A549 (cell line): ENCODE data around the gene DAB1. TPM values are rescaled to one million over a fixed set of nuclear protein-coding genes. Genes with fewer than 3 reads are reported as not detected.

Experiments used
- ATAC-seq, 2 experiments: fragments of 200-7000 bp in 1 of 2; fragments of >200 bp in 1 of 2; cut with Nextera tagmentation in 1 of 2; cut with Tn5 transposase in 1 of 2; 3 replicates each; pipeline versions ENCODE4 v1.8.0 to v1.9.1; 2018 to 2020; ENCODE audit warnings: mild to moderate bottlenecking in 1 of 2, moderate library complexity in 1 of 2
- CTCF ChIA-PET: fragments of 300-600 bp; sonication (Branson Sonifier 250); formaldehyde crosslinking; extraction: SDS; loops from one replicate; lab custom pipeline; 2021; ENCODE audit warnings: antibody characterized with exemption, inconsistent platforms; lab: Yijun Ruan, JAX
- POLR2A ChIA-PET: fragments of 350-600 bp; formaldehyde crosslinking; extraction: SDS; loops from one replicate; lab custom pipeline; 2021; ENCODE audit warnings: antibody characterized with exemption, inconsistent platforms; lab: Yijun Ruan, JAX
- DNase-seq, 2 experiments: peaks; one replicate each; pipeline versions ENCODE4 v3.0.0 to v3.0.0-alpha.2; 2011 to 2016; ENCODE audit warnings: low read depth in 1 of 2, low spot score in 1 of 2
- FAIRE-seq: peaks from 2 replicates; lab custom pipeline; 2011; peaks lifted over from hg19 to GRCh38; lab: Jason Lieb, UNC
- H3K27ac ChIP-seq, 2 experiments: fragments of >200 bp; sonication (Bioruptor Twin); formaldehyde crosslinking; 3 replicates each; pipeline ENCODE4 v1.5.1; 2016 to 2017
- H3K4me1 ChIP-seq: fragments of >200 bp; sonication (Bioruptor Twin); formaldehyde crosslinking; 3 replicates; pipeline ENCODE4 v1.6.1; 2016
- H3K4me2 ChIP-seq: fragments of >200 bp; sonication (Bioruptor Twin); formaldehyde crosslinking; 3 replicates; pipeline ENCODE4 v1.6.1; 2016
- H3K4me3 ChIP-seq: fragments of >200 bp; sonication (Bioruptor Twin); formaldehyde crosslinking; 3 replicates; pipeline ENCODE4 v1.5.1; 2016
- H3K9me3 ChIP-seq: fragments of >200 bp; sonication (Bioruptor Twin); formaldehyde crosslinking; 3 replicates; pipeline ENCODE4 v1.6.1; 2016
- BHLHE40 ChIP-seq: IDR thresholded peaks from 2 replicates; pipeline ENCODE4 v1.6.1; 2012; ENCODE audit warnings: low read depth, low read length, inconsistent platforms
- CBX2 ChIP-seq: fragments of 200-600 bp; sonication (generic); IDR thresholded peaks from 2 replicates; pipeline ENCODE4 v1.6.1; 2016; ENCODE audit warnings: low read depth, mild to moderate bottlenecking, borderline replicate concordance
- CBX8 ChIP-seq: fragments of 200-600 bp; sonication (generic); IDR thresholded peaks from 2 replicates; pipeline ENCODE4 v1.6.1; 2016
- CEBPB ChIP-seq, 2 experiments: fragments of >200 bp in 1 of 2; sonication (Bioruptor Twin) in 1 of 2; formaldehyde crosslinking in 1 of 2; IDR thresholded peaks; 2 replicates each; pipeline ENCODE4 v1.6.1; 2012 to 2016
- CHD2 ChIP-seq: fragments of 150-350 bp; IDR thresholded peaks from 2 replicates; pipeline ENCODE4 v1.6.1; 2014; ENCODE audit warnings: low read length; ENCODE audit not compliant: partially characterized antibody
- EHF ChIP-seq: fragments of 250-450 bp; sonication (Bioruptor Pico); IDR thresholded peaks from 2 replicates; pipeline ENCODE4 v1.5.0; 2020; ENCODE audit warnings: mild to moderate bottlenecking
- ESRRA ChIP-seq: fragments of 150-350 bp; IDR thresholded peaks from 2 replicates; pipeline ENCODE4 v1.6.1; 2014; ENCODE audit warnings: mild to moderate bottlenecking, low read length, borderline replicate concordance
- FOSB ChIP-seq: fragments of 250-450 bp; sonication (Bioruptor Pico); IDR thresholded peaks from 2 replicates; pipeline ENCODE4 v1.5.0; 2020; ENCODE audit warnings: mild to moderate bottlenecking, moderate library complexity
- FOSL2 ChIP-seq, 2 experiments: fragments of 450-650 bp in 1 of 2; fragments of >200 bp in 1 of 2; sonication (Bioruptor Twin) in 1 of 2; formaldehyde crosslinking; IDR thresholded peaks; 2 replicates each; pipeline versions ENCODE4 v1.5.0 to v1.6.1; 2016 to 2020; ENCODE audit warnings: mild to moderate bottlenecking in 1 of 2, moderate library complexity in 1 of 2
- FOXS1 ChIP-seq: fragments of 250-450 bp; sonication (Bioruptor Pico); IDR thresholded peaks from 2 replicates; pipeline ENCODE4 v1.5.0; 2020; ENCODE audit warnings: mild to moderate bottlenecking, moderate library complexity
- GATA3 ChIP-seq: IDR thresholded peaks from 2 replicates; pipeline ENCODE4 v1.6.1; 2012; ENCODE audit warnings: borderline replicate concordance
- HEYL ChIP-seq: fragments of 250-450 bp; sonication (Bioruptor Pico); IDR thresholded peaks from 2 replicates; pipeline ENCODE4 v1.8.0; 2021; ENCODE audit warnings: mild to moderate bottlenecking, moderate library complexity
- JUNB ChIP-seq: fragments of >200 bp; sonication (Bioruptor Twin); formaldehyde crosslinking; IDR thresholded peaks from 2 replicates; pipeline ENCODE4 v1.6.1; 2016
- MAZ ChIP-seq: fragments of 150-350 bp; IDR thresholded peaks from 2 replicates; pipeline ENCODE4 v1.6.1; 2014; ENCODE audit warnings: antibody characterized with exemption, low read depth, low read length, borderline replicate concordance
- NFE2L2 ChIP-seq: fragments of 150-350 bp; conservative IDR thresholded peaks from 2 replicates; pipeline ENCODE4 v1.6.1; 2014; ENCODE audit warnings: low read length
- NR3C1 ChIP-seq: fragments of >200 bp; sonication (Bioruptor Twin); formaldehyde crosslinking; IDR thresholded peaks from 3 replicates; pipeline ENCODE4 v1.6.1; 2017
- POLR2AphosphoS2 ChIP-seq: conservative IDR thresholded peaks from 2 replicates; pipeline ENCODE4 v1.6.1; 2012; ENCODE audit warnings: low read length, improper control_type of control experiment, inconsistent platforms
- RARB ChIP-seq: fragments of 250-450 bp; sonication (Bioruptor Pico); IDR thresholded peaks from 2 replicates; pipeline ENCODE4 v1.8.0; 2021; ENCODE audit warnings: mild to moderate bottlenecking, moderate library complexity
- RFX5 ChIP-seq: fragments of 450-650 bp; IDR thresholded peaks from 2 replicates; pipeline ENCODE4 v1.7.1; 2014; ENCODE audit warnings: antibody characterized with exemption, mild to moderate bottlenecking, moderate library complexity
- RNF2 ChIP-seq: fragments of 200-600 bp; sonication (generic); IDR thresholded peaks from 2 replicates; pipeline ENCODE4 v1.6.1; 2016; ENCODE audit warnings: low read depth, mild to moderate bottlenecking, antibody characterized with exemption, moderate library complexity, borderline replicate concordance
- TP53 ChIP-seq: fragments of 250-450 bp; sonication (Bioruptor Pico); IDR thresholded peaks from 2 replicates; pipeline ENCODE4 v1.5.0; 2021; ENCODE audit warnings: mild to moderate bottlenecking, moderate library complexity
- ZC3H11A ChIP-seq: fragments of 450-650 bp; IDR thresholded peaks from 2 replicates; pipeline ENCODE4 v1.6.1; 2014; ENCODE audit warnings: antibody characterized with exemption, mild to moderate bottlenecking
- ZSCAN20 ChIP-seq: fragments of 250-450 bp; sonication (Bioruptor Pico); IDR thresholded peaks from 2 replicates; pipeline ENCODE4 v1.8.0; 2022; ENCODE audit warnings: mild to moderate bottlenecking, moderate library complexity
- WGBS: methylation state at CpG from one replicate; pipeline ENCODE4 v1.1.6; 2017; ENCODE audit errors: missing lambda C conversion rate; 5-methylcytosine and 5-hydroxymethylcytosine counted together
- polyA plus RNA-seq, 4 experiments: library from polyadenylated mRNA; depleted of rRNA in 3 of 4; stranded (reverse); fragments of >200 nt; fragmentation: RNase III in 1 of 4; extraction: RNeasy Plus Mini Kit Qiagen cat#74134 plus additional on column Dnase treatment in 1 of 4; gene quantifications; 2 replicates in 3 of 4; 3 replicates in 1 of 4; pipeline ENCODE4 v1.2.3, GENCODE V29; 2011 to 2017
- TF ChIP-seq, protein P1 (sequence below): fragments of 150-350 bp; IDR thresholded peaks from 2 replicates; pipeline ENCODE4 v1.6.1; 2014; ENCODE audit warnings: low read depth, mild to moderate bottlenecking, low read length
- TF ChIP-seq, protein P2 (sequence below): IDR thresholded peaks from 2 replicates; pipeline ENCODE4 v1.6.1; 2012
- TF ChIP-seq, protein P3 (sequence below): IDR thresholded peaks from 2 replicates; pipeline ENCODE4 v1.6.1; 2012; ENCODE audit warnings: low read depth, borderline replicate concordance

DAB1 gene
- polyA plus RNA-seq, 2 of the 4 experiments (the other 2 are of a cell fraction): not detected

DNA sequence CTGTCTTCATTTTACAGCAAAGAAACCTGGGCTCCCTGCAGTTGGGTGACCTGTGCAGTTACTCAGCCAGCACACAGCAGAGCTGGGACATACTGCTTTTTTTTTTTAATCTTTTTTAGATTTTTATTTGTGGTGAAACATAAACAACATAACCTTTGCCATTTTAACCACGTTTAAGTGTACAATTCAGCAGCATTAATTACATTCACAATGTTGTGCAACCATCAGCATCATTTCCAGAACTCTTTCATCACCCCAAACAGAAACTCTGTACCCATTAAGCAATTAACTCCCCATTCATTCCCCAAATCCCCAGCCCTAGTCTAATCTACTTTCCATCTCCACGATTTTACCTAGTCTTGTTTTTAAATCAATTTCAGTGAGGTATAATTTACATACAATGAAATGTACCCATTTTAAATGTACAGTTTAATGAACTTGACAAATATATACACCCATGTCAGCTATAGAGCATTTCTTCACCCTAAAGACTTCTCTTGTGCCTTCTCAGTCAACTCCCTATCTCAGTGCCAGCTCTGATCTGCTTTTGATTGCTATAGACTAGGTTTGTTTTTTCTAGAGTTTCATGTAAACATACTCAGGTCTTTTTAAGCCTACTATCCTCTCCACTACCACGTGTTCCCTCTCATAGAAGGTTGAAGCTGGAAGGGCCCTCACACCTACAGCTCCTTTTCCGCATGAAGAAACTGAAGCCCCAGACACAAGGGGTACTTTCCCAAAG lies 420.3 kb downstream of the DAB1 start (continued):
- no peak for TF ChIP-seq CBX2
- TF ChIP-seq, all 56 proteins: peak for 0

DNA sequence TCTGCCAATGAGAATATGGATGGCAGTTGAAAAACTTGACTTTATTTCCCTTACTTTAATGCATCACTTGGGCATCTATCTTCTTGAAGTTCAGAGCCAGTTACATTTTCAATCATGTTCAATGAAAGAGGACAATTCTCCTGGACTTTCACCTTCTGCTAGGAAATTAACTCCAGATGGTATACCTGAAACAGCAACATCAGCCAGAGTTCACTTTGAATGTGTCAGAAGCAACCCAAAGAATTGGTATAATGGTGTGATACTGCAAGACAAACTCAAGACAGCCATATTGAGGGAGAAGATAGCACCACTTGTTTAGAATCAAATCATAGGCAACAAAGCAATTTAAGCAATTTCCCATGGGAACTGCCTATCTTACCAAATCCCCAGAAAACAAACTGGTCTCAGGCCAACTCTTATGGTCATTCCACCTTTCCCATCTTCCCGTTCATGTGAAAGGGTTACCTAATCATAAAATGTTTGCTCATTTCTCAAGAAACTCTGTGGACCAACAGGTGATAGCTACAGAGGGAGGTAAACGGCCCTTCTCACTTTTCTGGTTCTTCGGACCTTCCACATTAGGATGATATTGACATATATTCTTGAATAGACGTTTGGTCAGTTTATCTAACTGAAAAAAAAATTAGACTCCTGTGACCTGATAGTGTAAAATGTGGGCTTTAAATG lies 428.3 kb downstream of the DAB1 start:
- TF ChIP-seq RFX5 (no peak), FOSL2 (IDR thresholded peaks at IDR 0.05) (no peak), FOSL2 (CRISPR knock-in tag; IDR thresholded peaks at IDR 0.05) (no peak), POLR2AphosphoS2 (no peak), NFE2L2 (no peak), MAZ (no peak), ZSCAN20 (no peak), BHLHE40 (no peak), CEBPB (IDR thresholded peaks at IDR 0.05) (no peak), EHF (CRISPR knock-in tag) (no peak), HEYL (CRISPR knock-in tag) (no peak)
- TF ChIP-seq, protein P1, sequence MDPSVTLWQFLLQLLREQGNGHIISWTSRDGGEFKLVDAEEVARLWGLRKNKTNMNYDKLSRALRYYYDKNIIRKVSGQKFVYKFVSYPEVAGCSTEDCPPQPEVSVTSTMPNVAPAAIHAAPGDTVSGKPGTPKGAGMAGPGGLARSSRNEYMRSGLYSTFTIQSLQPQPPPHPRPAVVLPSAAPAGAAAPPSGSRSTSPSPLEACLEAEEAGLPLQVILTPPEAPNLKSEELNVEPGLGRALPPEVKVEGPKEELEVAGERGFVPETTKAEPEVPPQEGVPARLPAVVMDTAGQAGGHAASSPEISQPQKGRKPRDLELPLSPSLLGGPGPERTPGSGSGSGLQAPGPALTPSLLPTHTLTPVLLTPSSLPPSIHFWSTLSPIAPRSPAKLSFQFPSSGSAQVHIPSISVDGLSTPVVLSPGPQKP: no peak

DNA sequence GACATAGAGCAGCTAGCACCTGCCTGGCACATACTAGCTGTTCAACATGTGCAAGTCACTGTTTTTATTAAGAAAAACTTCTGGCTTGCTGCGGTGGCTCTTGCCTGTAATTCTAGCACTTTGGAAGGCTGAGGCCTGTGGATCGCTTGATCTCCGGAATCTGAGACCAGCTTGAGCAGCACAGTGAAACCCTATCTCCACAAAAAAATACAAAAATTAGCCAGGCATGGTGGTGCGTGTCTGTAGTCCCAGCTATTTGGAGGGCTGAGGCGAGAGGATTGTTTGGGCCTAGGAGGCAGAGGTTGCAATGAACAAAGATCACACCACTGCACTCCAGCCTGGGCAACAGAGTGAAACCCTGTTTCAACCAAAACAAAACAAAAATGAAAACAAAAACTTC lies 430.4 kb downstream of the DAB1 start:
- POLR2A ChIA-PET: no interaction called here
- DNase-seq (no peak), ATAC-seq (no peak), FAIRE-seq (no peak)
- WGBS: 75% methylated on average over 5 of the region's 5 CpGs
- CTCF ChIA-PET: no interaction called here
- Histone ChIP-seq H3K4me1 (no peaks in the 10 kb centered on the region), H3K4me2 (no peak overlapping the region), H3K27ac (no peak overlapping the region), H3K9me3 (no peaks in the 10 kb centered on the region), H3K4me3 (no peak overlapping the region)
- TF ChIP-seq CBX8 (no peak), CBX2 (no peak), CHD2 (no peak), HEYL (CRISPR knock-in tag) (no peak), MAZ (no peak)

More for the DNA sequence above, 428.3 kb downstream of the DAB1 start:
- H3K9me3 ChIP-seq: no peaks in the 10 kb centered on the region
- DNase-seq (no peak), ATAC-seq (no peak), FAIRE-seq (no peak)
- WGBS: 9% methylated on average over 4 of the region's 4 CpGs
- H3K4me2 ChIP-seq: no peak overlapping the region
- no peaks in the 10 kb centered on the region for H3K4me1 ChIP-seq
- no peak overlapping the region for H3K27ac ChIP-seq
- ChIA-PET POLR2A (no interaction called here), CTCF (interaction anchor here (1.3 kb wide), 1 partner anchor 13 kb away, joined by 3 read pairs; no protein-coding TSS in a partner anchor)
- no peak overlapping the region for H3K4me3 ChIP-seq

DNA sequence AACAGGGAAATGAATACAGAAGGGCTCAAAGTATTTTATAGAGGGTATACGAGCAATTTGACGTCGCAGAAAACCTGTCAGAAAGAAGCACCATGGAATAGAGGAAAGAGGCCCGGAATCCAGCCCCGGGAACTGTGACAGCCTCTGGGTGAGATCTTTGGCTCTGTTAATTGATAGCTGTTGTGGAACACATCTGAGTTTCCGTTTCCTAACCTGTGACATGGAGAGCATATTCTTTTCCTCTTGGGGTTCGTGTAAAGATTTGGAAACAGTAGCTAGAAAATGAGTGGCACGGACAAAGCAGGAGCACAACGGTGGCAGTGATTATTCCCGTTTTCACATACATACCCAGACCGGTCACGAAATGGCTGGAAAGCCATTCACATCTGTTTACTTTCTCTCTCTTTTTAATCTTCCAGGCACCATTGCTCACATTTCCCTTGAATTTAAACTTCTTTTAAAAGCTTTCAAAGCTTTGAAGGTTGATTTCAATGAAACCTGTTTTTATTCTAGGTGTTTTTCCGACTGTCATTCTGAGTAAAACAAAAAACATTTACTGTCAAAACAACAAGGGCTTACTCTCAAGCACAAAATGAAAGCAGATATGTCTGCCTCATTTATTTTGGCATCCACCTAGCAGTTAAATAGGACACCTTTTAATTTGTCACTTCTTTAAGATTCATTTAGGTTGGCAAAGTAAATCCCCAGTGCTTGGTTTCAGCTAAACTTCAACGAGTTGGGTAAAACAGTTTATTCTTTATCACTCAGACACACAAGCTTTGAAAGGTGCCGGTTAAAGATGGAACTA lies 431.3 kb downstream of the DAB1 start:
- no peaks in the 10 kb centered on the region for H3K9me3 ChIP-seq
- ChIA-PET CTCF (no interaction called here), POLR2A (no interaction called here)
- TF ChIP-seq GATA3 (no peak), ESRRA (no peak), CEBPB (IDR thresholded peaks at IDR 0.05) (no peak), HEYL (CRISPR knock-in tag) (no peak), NR3C1 (no peak), TP53 (CRISPR knock-in tag) (no peak), CBX2 (no peak), EHF (CRISPR knock-in tag) (no peak), FOXS1 (CRISPR knock-in tag) (no peak), RNF2 (no peak), MAZ (no peak), RARB (CRISPR knock-in tag) (no peak), JUNB (no peak), ZC3H11A (no peak), FOSB (no peak)
- TF ChIP-seq, protein P2, sequence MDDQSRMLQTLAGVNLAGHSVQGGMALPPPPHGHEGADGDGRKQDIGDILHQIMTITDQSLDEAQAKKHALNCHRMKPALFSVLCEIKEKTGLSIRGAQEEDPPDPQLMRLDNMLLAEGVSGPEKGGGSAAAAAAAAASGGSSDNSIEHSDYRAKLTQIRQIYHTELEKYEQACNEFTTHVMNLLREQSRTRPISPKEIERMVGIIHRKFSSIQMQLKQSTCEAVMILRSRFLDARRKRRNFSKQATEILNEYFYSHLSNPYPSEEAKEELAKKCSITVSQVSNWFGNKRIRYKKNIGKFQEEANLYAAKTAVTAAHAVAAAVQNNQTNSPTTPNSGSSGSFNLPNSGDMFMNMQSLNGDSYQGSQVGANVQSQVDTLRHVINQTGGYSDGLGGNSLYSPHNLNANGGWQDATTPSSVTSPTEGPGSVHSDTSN: no peak
- TF ChIP-seq, protein P3, sequence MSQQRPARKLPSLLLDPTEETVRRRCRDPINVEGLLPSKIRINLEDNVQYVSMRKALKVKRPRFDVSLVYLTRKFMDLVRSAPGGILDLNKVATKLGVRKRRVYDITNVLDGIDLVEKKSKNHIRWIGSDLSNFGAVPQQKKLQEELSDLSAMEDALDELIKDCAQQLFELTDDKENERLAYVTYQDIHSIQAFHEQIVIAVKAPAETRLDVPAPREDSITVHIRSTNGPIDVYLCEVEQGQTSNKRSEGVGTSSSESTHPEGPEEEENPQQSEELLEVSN: no peak
- FAIRE-seq: no peak
- no peak for ATAC-seq
- WGBS: 41% methylated on average over 15 of the region's 15 CpGs
- no peak overlapping the region for H3K4me2 ChIP-seq
- no peak overlapping the region for H3K27ac ChIP-seq
- no peak overlapping the region for H3K4me3 ChIP-seq
- H3K4me1 ChIP-seq: no peaks in the 10 kb centered on the region
- DNase-seq: no peak
